ENCODE data around the gene ULBP1. TPM values are rescaled to one million over a fixed set of nuclear protein-coding genes. Genes with fewer than 3 reads are reported as not detected.
"Not testable (repeated sequence)": the region's sequence is repeated elsewhere in the genome, so short reads cannot be mapped to it uniquely, and the experiment has no call there.

The ULBP1 gene
- total RNA-seq, 4 donors from 2014 or later = 0.33 to 0.46 TPM; not detected in 2

DNA sequence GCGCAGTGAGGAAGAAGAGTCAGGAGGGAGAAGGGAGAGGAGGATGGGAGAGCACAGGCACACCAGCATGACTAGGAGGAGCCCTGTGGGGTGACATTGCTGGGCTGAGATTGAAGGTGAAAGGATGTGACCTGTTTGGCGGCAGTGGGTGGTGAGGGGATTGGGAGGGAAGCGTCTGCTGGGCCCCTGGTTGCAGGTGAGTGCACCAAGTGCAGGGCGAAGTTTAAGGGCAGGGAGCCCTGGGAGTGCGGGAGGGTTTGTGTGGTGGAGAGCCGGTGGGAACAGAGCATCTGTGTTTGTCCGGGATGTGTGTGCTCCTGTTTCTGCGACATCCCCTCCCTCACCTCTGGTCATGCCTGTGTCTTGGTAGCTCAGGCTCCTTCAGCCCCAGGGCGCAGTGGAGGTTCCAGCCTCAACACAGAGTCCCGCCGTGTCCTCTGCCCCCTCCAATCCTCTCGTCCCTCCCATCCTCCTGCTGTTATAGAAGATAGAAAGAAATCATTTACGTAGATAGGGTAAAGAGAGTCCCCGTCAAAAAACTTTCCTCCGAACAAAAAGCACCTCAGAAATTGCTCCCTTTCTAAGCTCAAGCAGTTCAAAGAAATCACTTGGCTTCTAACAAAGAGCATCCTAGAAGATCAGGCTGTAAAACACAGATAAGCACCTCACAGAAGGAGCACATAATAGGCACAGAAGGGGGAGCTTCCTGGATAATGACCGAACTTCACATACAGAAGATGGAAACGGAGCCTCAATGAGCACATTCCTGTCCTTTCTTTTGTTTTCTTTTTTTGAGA lies 25.0 kb downstream of the ULBP1 start:
- intact Hi-C loops (cut with DNase I) = no loop called here
- no peak for DNase-seq
- Histone ChIP-seq H3K27me3 (peaks cover 32% of the 10 kb centered on the region), H3K27ac (no peak overlapping the region), H3K4me1 (peaks cover 10 to 22% of the 10 kb centered on the region in 2 donors), H3K9me3 (no peaks in the 10 kb centered on the region), H3K4me3 (replicated peaks in 1 of 3) (no peak overlapping the region), H3K36me3 (no peaks in the 10 kb centered on the region)
- WGBS, 2 donors = 7 to 11% methylated on average over 17 of the region's 17 CpGs
- TF ChIP-seq CTCF (IDR thresholded peaks at IDR 0.05) = no peak
- TF ChIP-seq POLR2A (IDR thresholded peaks at IDR 0.05) = no peak

- H3K36me3 ChIP-seq = no peaks in the 10 kb centered on the region
- H3K27ac ChIP-seq = no peak overlapping the region
- H3K4me3 ChIP-seq (replicated peaks in 1 of 3) = no peak overlapping the region
- peak in 1 of 2 donors; percentile 5 for DNase-seq
- peaks cover 10 to 22% of the 10 kb centered on the region in 2 donors for H3K4me1 ChIP-seq
- intact Hi-C loops (cut with DNase I) = no loop called here
- H3K9me3 ChIP-seq = no peaks in the 10 kb centered on the region
- peaks cover 30% of the 10 kb centered on the region for H3K27me3 ChIP-seq
- 3 to 5% methylated on average over 20 to 30 of the region's 32 CpGs for WGBS, 2 donors
- no peak for TF ChIP-seq CTCF (IDR thresholded peaks at IDR 0.05)
- TF ChIP-seq POLR2A (IDR thresholded peaks at IDR 0.05) = no peak
Observed at GRCh38 chr6:149990212-149990660, 26.5 kb downstream of the ULBP1 start.

DNA sequence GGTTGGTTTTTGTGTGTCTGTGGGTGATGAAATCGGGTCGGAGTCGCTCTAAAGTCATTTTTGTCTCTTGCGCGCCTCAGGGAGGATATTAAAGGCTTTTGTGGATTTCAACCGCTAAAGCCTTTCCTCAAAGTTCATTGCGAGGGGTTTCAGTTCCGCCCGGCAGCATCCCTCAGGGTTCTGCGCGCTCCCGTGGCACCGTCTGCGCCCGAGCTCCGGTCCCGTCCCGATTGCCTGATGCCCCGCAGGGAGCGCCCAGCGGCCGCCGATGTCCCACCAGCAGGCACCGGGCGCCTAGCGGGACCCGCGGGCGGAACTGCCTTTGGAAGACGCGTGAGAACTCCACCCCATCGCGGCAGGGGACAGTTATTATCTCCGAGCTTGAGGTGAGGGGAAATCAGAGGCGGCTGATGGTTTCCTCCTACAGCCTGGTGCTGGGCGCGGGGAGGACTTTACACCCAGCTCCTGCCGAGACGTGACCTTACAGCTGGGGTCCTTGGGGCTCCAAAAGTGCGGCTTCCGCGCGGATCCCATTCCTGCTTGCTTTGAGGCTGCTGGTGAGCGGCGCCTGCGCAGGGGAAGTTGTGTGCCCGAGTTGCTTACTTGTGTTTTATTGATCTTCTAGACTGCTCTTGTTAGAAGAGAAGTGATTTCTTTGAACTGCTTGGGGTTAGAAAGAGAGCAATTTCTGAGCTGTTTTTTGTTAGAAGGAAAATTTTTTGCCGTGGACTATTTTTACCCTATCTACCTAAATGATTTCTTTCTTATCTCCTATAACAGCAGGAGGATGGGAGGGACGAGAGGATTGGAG lies 27.1 kb downstream of the ULBP1 start:
- TF ChIP-seq CTCF (IDR thresholded peaks at IDR 0.05) = no peak
- TF ChIP-seq POLR2A (IDR thresholded peaks at IDR 0.05) = no peak
- Histone ChIP-seq H3K4me1 (peaks cover 10 to 22% of the 10 kb centered on the region in 2 donors), H3K27ac (no peak overlapping the region), H3K4me3 (replicated peaks in 1 of 3) (peak overlapping the region in 1 of 3 donors; percentile 17), H3K9me3 (no peaks in the 10 kb centered on the region), H3K27me3 (peaks cover 27% of the 10 kb centered on the region), H3K36me3 (no peaks in the 10 kb centered on the region)
- intact Hi-C loops (cut with DNase I) = no loop called here
- no peak for DNase-seq
- 3 to 4% methylated on average over 29 to 40 of the region's 49 CpGs for WGBS, 2 donors

GRCh38 chr6:149991472-149991795 lies 27.7 kb downstream of the ULBP1 start:
- DNase-seq; H3K27ac ChIP-seq; H3K36me3 ChIP-seq; intact Hi-C loops (cut with DNase I); H3K4me3 ChIP-seq (replicated peaks in 1 of 3); H3K9me3 ChIP-seq: not testable (repeated sequence)
- 3 to 5% methylated on average over 6 to 7 of the region's 7 CpGs for WGBS, 2 donors
- H3K4me1 ChIP-seq = peaks cover 10 to 22% of the 10 kb centered on the region in 2 donors
- H3K27me3 ChIP-seq = peaks cover 26% of the 10 kb centered on the region

GRCh38 chr6:149991838-149992237 lies 28.1 kb downstream of the ULBP1 start:
- no peak for DNase-seq
- WGBS, 2 donors = 56 to 70% methylated on average over 4 of the region's 4 CpGs
- Histone ChIP-seq H3K4me1 (peaks cover 10 to 22% of the 10 kb centered on the region in 2 donors), H3K27me3 (peaks cover 26% of the 10 kb centered on the region), H3K27ac (no peak overlapping the region), H3K4me3 (replicated peaks in 1 of 3) (no peak overlapping the region), H3K36me3 (no peaks in the 10 kb centered on the region), H3K9me3 (no peaks in the 10 kb centered on the region)
- intact Hi-C loops (cut with DNase I) = no loop called here
- no peak for TF ChIP-seq POLR2A (IDR thresholded peaks at IDR 0.05)
- no peak for TF ChIP-seq CTCF (IDR thresholded peaks at IDR 0.05)

All from thyroid gland (tissue), 4 donors.